SU-DHL-6 (cell line): ENCODE measurements around the gene SCN5A.

Experiments
- H2AFZ ChIP-seq: fragments of 200-600 bp; sonication (generic); 2 replicates; pipeline ENCODE4 v1.6.1; 2014; ENCODE audit warnings: low read depth, mild to moderate bottlenecking, moderate library complexity, mixed read lengths, antibody characterized with exemption, low read length; ENCODE audit not compliant: severe bottlenecking
- H3F3A ChIP-seq: fragments of 200-600 bp; shearing (Covaris generic); 2 replicates; pipeline ENCODE4 v1.6.0; 2016; ENCODE audit warnings: antibody characterized with exemption, mild to moderate bottlenecking; ENCODE audit not compliant: insufficient read depth
- H3K27ac ChIP-seq: fragments of 200-600 bp; sonication (generic); 2 replicates; pipeline ENCODE4 v1.5.1; 2016; ENCODE audit warnings: low read depth, mild to moderate bottlenecking, low read length, moderate library complexity, mixed read lengths
- H3K27me3 ChIP-seq: fragments of 200-600 bp; sonication (generic), shearing (Covaris generic); 2 replicates; pipeline ENCODE4 v1.6.0; 2014; ENCODE audit warnings: mild to moderate bottlenecking, low read length
- H3K36me3 ChIP-seq: fragments of 200-600 bp; sonication (generic); 2 replicates; pipeline ENCODE4 v1.6.1; 2014; ENCODE audit warnings: mild to moderate bottlenecking, low read length, mixed read lengths
- H3K4me2 ChIP-seq: fragments of 300-600, 200-600 bp; shearing (Covaris generic), sonication (generic); 2 replicates; pipeline ENCODE4 v1.6.0; 2014; ENCODE audit warnings: low read length, low read depth, mild to moderate bottlenecking; ENCODE audit not compliant: poor library complexity, severe bottlenecking
- H3K4me3 ChIP-seq: fragments of 200-600 bp; sonication (generic); 2 replicates; pipeline ENCODE4 v1.5.1; 2014; ENCODE audit warnings: antibody characterized with exemption, low read length, mild to moderate bottlenecking, mixed read lengths; ENCODE audit not compliant: insufficient read depth, poor library complexity, severe bottlenecking
- H3K79me2 ChIP-seq: fragments of 200-600 bp; sonication (generic); 2 replicates; pipeline ENCODE4 v1.6.1; 2014; ENCODE audit warnings: mild to moderate bottlenecking, low read length, moderate library complexity; ENCODE audit not compliant: insufficient read depth
- H3K9ac ChIP-seq: fragments of 200-600 bp; sonication (generic); 2 replicates; pipeline ENCODE4 v1.7.0; 2014; ENCODE audit warnings: mild to moderate bottlenecking, low read length
- H3K9me2 ChIP-seq: fragments of 200-600 bp; sonication (generic); replicated peaks from 2 replicates; pipeline ENCODE4 v1.6.1; 2014; ENCODE audit warnings: low read length; ENCODE audit not compliant: insufficient read depth
- H3K9me3 ChIP-seq: fragments of 200-600 bp; sonication (generic); 2 replicates; pipeline ENCODE4 v1.6.1; 2014; ENCODE audit warnings: low read length, mixed read lengths; ENCODE audit not compliant: insufficient read depth
- H4K20me1 ChIP-seq: fragments of 200-600 bp; sonication (generic); 2 replicates; pipeline ENCODE4 v1.6.1; 2014; ENCODE audit warnings: low read depth, mild to moderate bottlenecking, antibody characterized with exemption, low read length, moderate library complexity, mixed read lengths
- CTCF ChIP-seq: fragments of 200-600 bp; sonication (generic); IDR thresholded peaks from one replicate; pipeline ENCODE4 v1.5.1; 2017; ENCODE audit warnings: antibody characterized with exemption, mild to moderate bottlenecking, low read length, moderate library complexity; ENCODE audit not compliant: insufficient read depth, poor library complexity, severe bottlenecking
- EZH2phosphoT487 ChIP-seq: fragments of 200-600 bp; sonication (generic), shearing (Covaris generic); conservative IDR thresholded peaks from 2 replicates; pipeline ENCODE4 v1.6.1; 2018; ENCODE audit warnings: mild to moderate bottlenecking, antibody characterized with exemption, low read length, moderate library complexity, mixed read lengths

The SCN5A gene

GRCh38 chr3:38532529-38532928 is 117.0 kb downstream of the SCN5A start:
- Histone ChIP-seq H3K27ac (no peak overlapping the region), H3K4me2 (no peak overlapping the region), H3K9me3 (no peaks in the 10 kb centered on the region), H2AFZ (no peak overlapping the region), H4K20me1 (no peaks in the 10 kb centered on the region), H3K36me3 (no peaks in the 10 kb centered on the region), H3K27me3 (no peaks in the 10 kb centered on the region), H3F3A (no peaks in the 10 kb centered on the region), H3K9me2 (no peaks in the 10 kb centered on the region), H3K4me3 (no peak overlapping the region), H3K9ac (no peak overlapping the region), H3K79me2 (no peaks in the 10 kb centered on the region)
- TF ChIP-seq CTCF (no peak), EZH2phosphoT487 (no peak)

GRCh38 chr3:38528457-38528856 is 121.0 kb downstream of the SCN5A start:
- no peaks in the 10 kb centered on the region for H3K9me2 ChIP-seq
- H4K20me1 ChIP-seq = no peaks in the 10 kb centered on the region
- no peak overlapping the region for H3K9ac ChIP-seq
- H3F3A ChIP-seq = no peaks in the 10 kb centered on the region
- no peak overlapping the region for H3K4me2 ChIP-seq
- no peak overlapping the region for H2AFZ ChIP-seq
- H3K27ac ChIP-seq = no peak overlapping the region
- no peaks in the 10 kb centered on the region for H3K79me2 ChIP-seq
- H3K9me3 ChIP-seq = no peaks in the 10 kb centered on the region
- H3K36me3 ChIP-seq = peaks cover 5% of the 10 kb centered on the region; the same call in 1 of the 2 replicates
- no peak overlapping the region for H3K4me3 ChIP-seq
- no peaks in the 10 kb centered on the region for H3K27me3 ChIP-seq
- TF ChIP-seq EZH2phosphoT487 (no peak), CTCF (no peak)

- Histone ChIP-seq H2AFZ (no peak overlapping the region), H3K79me2 (no peaks in the 10 kb centered on the region), H3K36me3 (peaks cover 5% of the 10 kb centered on the region; the same call in 1 of the 2 replicates), H3K9me3 (no peaks in the 10 kb centered on the region), H3F3A (no peaks in the 10 kb centered on the region), H4K20me1 (no peaks in the 10 kb centered on the region), H3K9me2 (no peaks in the 10 kb centered on the region), H3K4me2 (no peak overlapping the region), H3K9ac (no peak overlapping the region), H3K27ac (no peak overlapping the region), H3K27me3 (no peaks in the 10 kb centered on the region), H3K4me3 (no peak overlapping the region)
- TF ChIP-seq EZH2phosphoT487 (no peak), CTCF (no peak)
Measured at GRCh38 chr3:38526792-38527191, 122.7 kb downstream of the SCN5A start.

- Histone ChIP-seq H3K4me3 (no peak overlapping the region), H3K27me3 (no peaks in the 10 kb centered on the region), H3K79me2 (no peaks in the 10 kb centered on the region), H4K20me1 (no peaks in the 10 kb centered on the region), H3K9me2 (no peaks in the 10 kb centered on the region), H3K36me3 (peaks cover 8% of the 10 kb centered on the region; the same call in 1 of the 2 replicates), H3F3A (no peaks in the 10 kb centered on the region), H2AFZ (no peak overlapping the region), H3K27ac (no peak overlapping the region), H3K4me2 (no peak overlapping the region), H3K9ac (no peak overlapping the region), H3K9me3 (no peaks in the 10 kb centered on the region)
- TF ChIP-seq EZH2phosphoT487 = no peak
Measured at GRCh38 chr3:38524141-38524739, 125.2 kb downstream of the SCN5A start.
